Endodermal cell (in vitro differentiated cells): ENCODE results near the gene NUB1. TPM values are rescaled to one million over a fixed set of nuclear protein-coding genes. Genes with fewer than 3 reads are reported as not detected.

Source experiments
- DNase-seq: peaks from one replicate; pipeline ENCODE4 v3.0.0-alpha.2; 2017
- H3K27ac ChIP-seq: 2 replicates; pipeline ENCODE4 v1.5.1; 2013; ENCODE audit warnings: mild to moderate bottlenecking, low read depth, low read length, moderate library complexity
- H3K27me3 ChIP-seq: 2 replicates; pipeline ENCODE4 v1.6.1; 2013; ENCODE audit warnings: mild to moderate bottlenecking, low read length, moderate library complexity; ENCODE audit not compliant: insufficient read depth, control insufficient read depth, poor library complexity, severe bottlenecking
- H3K36me3 ChIP-seq: 2 replicates; pipeline ENCODE4 v1.7.0; 2013; ENCODE audit warnings: mild to moderate bottlenecking, low read length, moderate library complexity; ENCODE audit not compliant: control insufficient read depth, insufficient read depth
- H3K4me1 ChIP-seq: one replicate; pipeline ENCODE4 v1.7.0; 2013; ENCODE audit warnings: low read length; ENCODE audit not compliant: control insufficient read depth, insufficient read depth
- H3K4me3 ChIP-seq: 2 replicates; pipeline ENCODE4 v1.5.1; 2013; ENCODE audit warnings: mild to moderate bottlenecking, low read length, moderate library complexity
- H3K9ac ChIP-seq: 2 replicates; pipeline ENCODE4 v1.6.1; 2013; ENCODE audit warnings: mild to moderate bottlenecking, low read length, moderate library complexity; ENCODE audit not compliant: poor library complexity, severe bottlenecking; ENCODE audit errors: extremely low read depth
- H3K9me3 ChIP-seq: 2 replicates; pipeline ENCODE4 v1.6.1; 2013; ENCODE audit warnings: mild to moderate bottlenecking, low read length, moderate library complexity; ENCODE audit not compliant: control insufficient read depth
- H3K27ac Mint-ChIP-seq: 2 replicates; pipeline ENCODE4 v1.8.0; 2020; ENCODE audit warnings: mixed read lengths
- H3K27me3 Mint-ChIP-seq: 2 replicates; pipeline ENCODE4 v1.8.0; 2021; ENCODE audit warnings: mild to moderate bottlenecking, mixed read lengths; ENCODE audit not compliant: insufficient read depth
- H3K36me3 Mint-ChIP-seq: 2 replicates; pipeline ENCODE4 v1.8.0; 2020; ENCODE audit warnings: low read depth, mixed read lengths
- H3K4me1 Mint-ChIP-seq: 2 replicates; pipeline ENCODE4 v1.8.0; 2020; ENCODE audit warnings: mixed read lengths
- H3K4me3 Mint-ChIP-seq: 2 replicates; pipeline ENCODE4 v1.8.0; 2020; ENCODE audit warnings: mild to moderate bottlenecking, moderate library complexity, mixed read lengths
- H3K9me3 Mint-ChIP-seq: 2 replicates; pipeline ENCODE4 v1.8.0; 2020; ENCODE audit warnings: mild to moderate bottlenecking, mixed read lengths
- WGBS, 2 experiments: methylation state at CpG; one replicate each; pipeline versions ENCODE4 v1.1.5 to v1.1.7; 2013; ENCODE audit warnings: missing lambda C conversion rate in 2 of 2, mixed read lengths in 1 of 2; ENCODE audit not compliant: insufficient coverage in 1 of 2, insufficient read length in 1 of 2; 5-methylcytosine and 5-hydroxymethylcytosine counted together
- total RNA-seq, 2 donors: library from RNA; stranded (reverse); fragmentation: NEBNext Ultra II Directional in 1 of 2; extraction: Animal tissue kit (Norgen Biotek cat#: 25700) in 1 of 2; gene quantifications; 2 replicates in 1 of 2; 3 replicates in 1 of 2; pipeline ENCODE4 v1.2.1, GENCODE V29; 2021
- TF ChIP-seq, protein P1 (sequence below): fragments of 200-600 bp; sonication (generic); conservative IDR thresholded peaks from 2 replicates; pipeline ENCODE4 v1.5.0; 2021; ENCODE audit warnings: antibody characterized with exemption, mild to moderate bottlenecking

Gene NUB1
- total RNA-seq, 2 donors from 2014 or later, result 50.2 to 64.7 TPM

- no peak overlapping the region for H3K4me3 ChIP-seq
- Mint-ChIP-seq H3K9me3 (peaks cover 3% of the 10 kb centered on the region), H3K27ac (no peak overlapping the region), H3K36me3 (peaks cover 23% of the 10 kb centered on the region), H3K4me3 (no peak overlapping the region), H3K27me3 (peaks cover 20% of the 10 kb centered on the region), H3K4me1 (peaks cover 32% of the 10 kb centered on the region)
- H3K27me3 ChIP-seq, result no peaks in the 10 kb centered on the region
- peaks cover under 1% of the 10 kb centered on the region for H3K36me3 ChIP-seq
- 86 to 91% methylated on average over 2 to 4 of the region's 4 CpGs for WGBS, 2 experiments
- H3K9ac ChIP-seq, result no peak overlapping the region
- H3K27ac ChIP-seq, result no peak overlapping the region
- H3K4me1 ChIP-seq, result peaks cover 9% of the 10 kb centered on the region
- TF ChIP-seq, protein P1, sequence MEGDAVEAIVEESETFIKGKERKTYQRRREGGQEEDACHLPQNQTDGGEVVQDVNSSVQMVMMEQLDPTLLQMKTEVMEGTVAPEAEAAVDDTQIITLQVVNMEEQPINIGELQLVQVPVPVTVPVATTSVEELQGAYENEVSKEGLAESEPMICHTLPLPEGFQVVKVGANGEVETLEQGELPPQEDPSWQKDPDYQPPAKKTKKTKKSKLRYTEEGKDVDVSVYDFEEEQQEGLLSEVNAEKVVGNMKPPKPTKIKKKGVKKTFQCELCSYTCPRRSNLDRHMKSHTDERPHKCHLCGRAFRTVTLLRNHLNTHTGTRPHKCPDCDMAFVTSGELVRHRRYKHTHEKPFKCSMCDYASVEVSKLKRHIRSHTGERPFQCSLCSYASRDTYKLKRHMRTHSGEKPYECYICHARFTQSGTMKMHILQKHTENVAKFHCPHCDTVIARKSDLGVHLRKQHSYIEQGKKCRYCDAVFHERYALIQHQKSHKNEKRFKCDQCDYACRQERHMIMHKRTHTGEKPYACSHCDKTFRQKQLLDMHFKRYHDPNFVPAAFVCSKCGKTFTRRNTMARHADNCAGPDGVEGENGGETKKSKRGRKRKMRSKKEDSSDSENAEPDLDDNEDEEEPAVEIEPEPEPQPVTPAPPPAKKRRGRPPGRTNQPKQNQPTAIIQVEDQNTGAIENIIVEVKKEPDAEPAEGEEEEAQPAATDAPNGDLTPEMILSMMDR, result no peak
- DNase-seq, result no peak
- H3K9me3 ChIP-seq, result no peaks in the 10 kb centered on the region
Measured at GRCh38 chr7:151412318-151412717, 70.7 kb downstream of the NUB1 start.

DNA sequence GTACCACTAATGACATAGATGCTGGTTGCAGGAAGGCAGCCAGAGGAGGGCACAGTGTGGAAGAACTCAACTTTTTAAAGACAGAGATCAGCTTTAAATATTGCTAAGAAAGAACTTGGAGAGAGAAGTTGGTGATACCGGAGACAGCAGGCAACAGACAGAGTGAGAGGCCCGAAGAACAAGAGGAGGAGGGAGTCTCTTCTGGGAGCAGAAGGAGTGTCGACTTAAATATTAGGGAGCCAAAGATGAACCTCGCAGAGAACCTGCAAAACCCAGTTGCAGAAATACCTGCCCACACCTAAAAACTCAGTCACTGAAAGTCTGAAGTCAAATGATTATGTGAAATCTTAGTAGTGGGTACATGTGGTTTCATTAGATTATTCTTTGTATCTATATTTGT, 71.6 kb downstream of the NUB1 start:
- H3K27me3 ChIP-seq, result no peaks in the 10 kb centered on the region
- H3K36me3 ChIP-seq, result no peaks in the 10 kb centered on the region
- 89 to 93% methylated on average over 4 of the region's 4 CpGs for WGBS, 2 experiments
- H3K4me3 Mint-ChIP-seq, result no peak overlapping the region
- no peak for DNase-seq
- H3K36me3 Mint-ChIP-seq, result peaks cover 21% of the 10 kb centered on the region
- H3K27ac Mint-ChIP-seq, result no peak overlapping the region
- H3K9me3 ChIP-seq, result no peaks in the 10 kb centered on the region
- TF ChIP-seq, protein P1, result no peak
- H3K27ac ChIP-seq, result no peak overlapping the region
- H3K9me3 Mint-ChIP-seq, result peaks cover 7% of the 10 kb centered on the region
- peaks cover 23% of the 10 kb centered on the region for H3K27me3 Mint-ChIP-seq
- H3K4me1 ChIP-seq, result peaks cover 9% of the 10 kb centered on the region
- H3K4me3 ChIP-seq, result no peak overlapping the region
- no peak overlapping the region for H3K9ac ChIP-seq
- H3K4me1 Mint-ChIP-seq, result peaks cover 32% of the 10 kb centered on the region

GRCh38 chr7:151415375-151416105, 73.9 kb downstream of the NUB1 start:
- Mint-ChIP-seq H3K27me3 (peaks cover 26% of the 10 kb centered on the region), H3K36me3 (peaks cover 17% of the 10 kb centered on the region), H3K9me3 (peaks cover 25% of the 10 kb centered on the region), H3K4me1 (peaks cover 32% of the 10 kb centered on the region), H3K4me3 (no peak overlapping the region), H3K27ac (no peak overlapping the region)
- Histone ChIP-seq H3K9me3 (peaks cover 17% of the 10 kb centered on the region), H3K27me3 (no peaks in the 10 kb centered on the region), H3K27ac (no peak overlapping the region), H3K4me1 (peaks cover 9% of the 10 kb centered on the region), H3K36me3 (no peaks in the 10 kb centered on the region), H3K4me3 (no peak overlapping the region), H3K9ac (no peak overlapping the region)
- WGBS, 2 experiments, result 90 to 91% methylated on average over 2 of the region's 3 CpGs
- TF ChIP-seq, protein P1, result no peak
- DNase-seq, result no peak
